Kidney (tissue), 14 donors: ENCODE data around the gene CMIP. TPM values are rescaled to one million over a fixed set of nuclear protein-coding genes. Genes with fewer than 3 reads are reported as not detected.

Source experiments
- DNase-seq, 5 donors: peaks; one replicate each; pipeline ENCODE4 v3.0.0-alpha.2; 2013 to 2020
- FAIRE-seq: peaks from 2 replicates; lab custom pipeline; 2012; peaks lifted over from hg19 to GRCh38; lab: Jason Lieb, UNC
- H3K27ac ChIP-seq, 2 donors: one replicate each; pipeline ENCODE4 v1.7.0; 2013; ENCODE audit warnings: low read depth in 2 of 2, low read length in 2 of 2, inconsistent platforms in 1 of 2
- H3K27me3 ChIP-seq: one replicate; pipeline ENCODE4 v1.7.1; 2013; ENCODE audit warnings: low read length, inconsistent platforms; ENCODE audit not compliant: control insufficient read depth, insufficient read depth
- H3K36me3 ChIP-seq, 3 donors: one replicate each; pipeline versions ENCODE4 v1.7.0 to v1.7.1; 2013; ENCODE audit warnings: low read length in 3 of 3, control low read depth in 1 of 3, inconsistent platforms in 1 of 3; ENCODE audit not compliant: insufficient read depth in 3 of 3, control insufficient read depth in 2 of 3
- H3K4me1 ChIP-seq, 3 donors: one replicate each; pipeline versions ENCODE4 v1.7.0 to v1.7.1; 2013; ENCODE audit warnings: low read length in 3 of 3, inconsistent platforms in 1 of 3, low read depth in 1 of 3; ENCODE audit not compliant: control insufficient read depth in 2 of 3, insufficient read depth in 2 of 3
- H3K4me3 ChIP-seq, 3 donors: one replicate each; pipeline versions ENCODE4 v1.7.0 to v1.8.1; 2013; ENCODE audit warnings: low read length in 3 of 3, control low read depth in 1 of 3, inconsistent platforms in 1 of 3
- H3K9ac ChIP-seq, 3 donors: one replicate each; pipeline versions ENCODE4 v1.7.0 to v1.7.1; 2013; ENCODE audit warnings: low read length in 3 of 3, control low read depth in 1 of 3, inconsistent platforms in 1 of 3
- H3K9me3 ChIP-seq, 3 donors: one replicate each; pipeline versions ENCODE4 v1.7.0 to v1.7.1; 2013; ENCODE audit warnings: low read length in 3 of 3, control low read depth in 1 of 3, inconsistent platforms in 1 of 3; ENCODE audit not compliant: control insufficient read depth in 2 of 3, insufficient read depth in 1 of 3
- intact Hi-C: fragments of 100-400 bp; cut with DNase I; formaldehyde crosslinking; loops from one replicate; pipeline ENCODE4 v1.11.1; 2022
- polyA plus RNA-seq: library from polyadenylated mRNA; stranded (reverse); fragments of 350-450 nt; fragmentation: Illumina TruSeq; extraction: RNeasy Lipid Tissue Mini Kit (QIAGEN cat#74804); gene quantifications from one replicate; pipeline ENCODE4 v1.2.3, GENCODE V29; 2014; ENCODE audit warnings: low read depth, low replicate concordance; ENCODE audit not compliant: insufficient read depth
- total RNA-seq: library from RNA; stranded (reverse); fragmentation: NEBNext Ultra II Directional; extraction: Animal tissue kit (Norgen Biotek cat#: 25700); gene quantifications from one replicate; pipeline ENCODE4 v1.2.1, GENCODE V29; 2021
- TF ChIP-seq, protein P1 (sequence below): IDR thresholded peaks from 3 replicates; pipeline ENCODE4 v1.5.1; 2012; ENCODE audit warnings: mild to moderate bottlenecking, moderate library complexity, borderline replicate concordance; ENCODE audit not compliant: insufficient read depth; ENCODE audit errors: extremely low read depth
- donor health status: control.
- donor health status: control.
- donor health status: control.
- donor health status: control.
- donor health status: control.
- donor health status: DM: yes; HTN: yes; CAD: no.
- donor health status: Normal renal cell carcinoma (clear cell type).

The CMIP gene
- total and polyA plus RNA-seq, 2 donors from 2014 or later = 16.6 to 65.7 TPM

DNA sequence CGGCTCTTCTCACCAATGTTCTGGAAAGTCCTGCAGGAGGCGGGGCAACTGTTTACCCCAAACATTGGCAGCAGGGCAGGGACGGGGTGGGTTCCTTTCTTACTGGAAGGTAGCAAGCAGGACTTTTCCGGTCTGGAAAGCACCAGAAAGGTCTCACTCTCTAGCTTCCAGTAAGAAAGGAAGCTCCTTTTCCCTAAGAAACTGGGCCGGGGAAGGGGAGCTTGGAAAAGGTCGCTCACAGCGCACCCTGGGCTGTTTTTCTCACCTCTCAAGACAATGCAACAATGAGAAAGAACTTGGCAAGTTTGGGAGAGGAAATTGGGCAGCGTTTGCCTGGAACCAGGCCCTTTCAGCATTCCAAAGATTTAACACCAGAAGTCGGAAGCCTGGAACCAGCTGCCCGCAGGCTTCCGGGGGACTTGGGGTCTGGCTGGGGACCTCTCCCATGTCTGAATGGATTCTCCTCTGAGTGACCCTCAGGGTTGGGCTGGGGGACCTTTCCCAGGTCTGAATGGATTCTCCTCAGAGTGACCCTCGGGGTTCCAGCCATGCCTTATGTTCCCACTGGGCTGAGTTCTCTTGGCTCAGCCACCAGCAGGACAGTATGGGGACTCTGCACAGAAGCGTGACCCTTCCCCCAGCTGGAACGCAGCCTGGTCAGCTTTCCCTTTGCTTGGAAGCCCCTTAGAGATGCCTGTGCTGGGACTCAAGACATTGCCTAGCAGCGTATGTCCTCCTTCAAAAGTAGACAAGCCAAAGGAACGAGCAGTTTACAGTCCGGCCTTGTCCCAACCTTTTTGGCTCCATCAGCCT is 167.9 kb downstream of the CMIP start:
- FAIRE-seq (no peak), DNase-seq (peak in 1 of 5 donors; percentile 77)
- TF ChIP-seq, protein P1, sequence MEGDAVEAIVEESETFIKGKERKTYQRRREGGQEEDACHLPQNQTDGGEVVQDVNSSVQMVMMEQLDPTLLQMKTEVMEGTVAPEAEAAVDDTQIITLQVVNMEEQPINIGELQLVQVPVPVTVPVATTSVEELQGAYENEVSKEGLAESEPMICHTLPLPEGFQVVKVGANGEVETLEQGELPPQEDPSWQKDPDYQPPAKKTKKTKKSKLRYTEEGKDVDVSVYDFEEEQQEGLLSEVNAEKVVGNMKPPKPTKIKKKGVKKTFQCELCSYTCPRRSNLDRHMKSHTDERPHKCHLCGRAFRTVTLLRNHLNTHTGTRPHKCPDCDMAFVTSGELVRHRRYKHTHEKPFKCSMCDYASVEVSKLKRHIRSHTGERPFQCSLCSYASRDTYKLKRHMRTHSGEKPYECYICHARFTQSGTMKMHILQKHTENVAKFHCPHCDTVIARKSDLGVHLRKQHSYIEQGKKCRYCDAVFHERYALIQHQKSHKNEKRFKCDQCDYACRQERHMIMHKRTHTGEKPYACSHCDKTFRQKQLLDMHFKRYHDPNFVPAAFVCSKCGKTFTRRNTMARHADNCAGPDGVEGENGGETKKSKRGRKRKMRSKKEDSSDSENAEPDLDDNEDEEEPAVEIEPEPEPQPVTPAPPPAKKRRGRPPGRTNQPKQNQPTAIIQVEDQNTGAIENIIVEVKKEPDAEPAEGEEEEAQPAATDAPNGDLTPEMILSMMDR = no peak
- Histone ChIP-seq H3K9ac (peak overlapping the region in 1 of 3 donors; percentile 53), H3K27me3 (no peaks in the 10 kb centered on the region), H3K9me3 (no peaks in the 10 kb centered on the region), H3K4me1 (peaks cover 0 to 44% (median 28%) of the 10 kb centered on the region in 3 donors), H3K36me3 (peaks cover 0 to 18% (median 3%) of the 10 kb centered on the region in 3 donors), H3K27ac (peak overlapping the region; percentile 71 to 85), H3K4me3 (no peak overlapping the region)
- intact Hi-C loops = no loop called here

GRCh38 chr16:81614171-81614570 is 169.6 kb downstream of the CMIP start:
- TF ChIP-seq, protein P1 = no peak
- FAIRE-seq (no peak), DNase-seq (no peak)
- no peaks in the 10 kb centered on the region for H3K27me3 ChIP-seq
- H3K4me3 ChIP-seq = no peak overlapping the region
- peak overlapping the region in 1 of 2 donors; percentile 85 for H3K27ac ChIP-seq
- H3K4me1 ChIP-seq = peaks cover 0 to 44% (median 40%) of the 10 kb centered on the region in 3 donors
- no peak overlapping the region for H3K9ac ChIP-seq
- no peaks in the 10 kb centered on the region for H3K9me3 ChIP-seq
- H3K36me3 ChIP-seq = peaks cover 0 to 5% (median 0%) of the 10 kb centered on the region in 3 donors
- intact Hi-C loops = no loop called here

DNA sequence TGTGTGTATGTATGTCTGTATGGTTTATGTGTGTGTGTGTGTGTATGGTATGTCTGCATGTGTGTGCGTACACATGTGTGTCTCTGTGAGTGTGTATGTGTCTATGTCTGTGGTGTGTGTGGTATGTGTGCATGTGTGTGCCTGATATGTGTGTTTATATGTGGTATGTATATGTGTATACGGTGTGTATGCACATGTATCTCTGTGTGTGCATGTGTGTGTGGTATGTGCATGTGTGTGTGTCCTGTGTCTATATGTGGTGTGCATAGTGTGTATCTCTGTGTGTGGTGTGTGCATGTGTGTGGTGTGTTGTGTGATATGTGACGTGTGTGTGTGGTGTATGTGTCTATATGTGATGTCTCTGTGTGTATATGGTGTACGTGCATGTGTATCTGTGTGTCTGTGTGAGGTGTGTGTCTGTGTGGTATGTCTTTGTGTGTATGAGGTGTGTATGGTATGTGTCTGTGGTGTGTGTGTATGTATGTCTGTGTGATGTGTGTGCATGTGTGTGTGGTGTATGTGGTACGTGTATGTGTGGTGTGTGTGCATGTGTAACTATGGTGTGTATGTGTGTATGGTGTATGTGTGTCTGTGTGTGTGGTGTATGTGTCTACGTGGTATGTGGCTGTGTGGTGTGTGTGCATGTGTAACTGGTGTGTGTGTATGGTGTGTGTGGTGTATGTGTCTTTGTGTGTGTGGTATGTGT is 170.2 kb downstream of the CMIP start:
- TF ChIP-seq, protein P1 = no peak
- Histone ChIP-seq H3K9ac (no peak overlapping the region), H3K27ac (no peak overlapping the region), H3K9me3 (no peaks in the 10 kb centered on the region), H3K4me1 (peaks cover 0 to 41% (median 40%) of the 10 kb centered on the region in 3 donors), H3K27me3 (no peaks in the 10 kb centered on the region), H3K36me3 (peaks cover 0 to 5% (median 0%) of the 10 kb centered on the region in 3 donors), H3K4me3 (peak overlapping the region in 1 of 3 donors; percentile 22)
- FAIRE-seq (no peak), DNase-seq (no peak)
- intact Hi-C loops = no loop called here
